Stomach (tissue), 19 donors: Measurements from ENCODE around the gene SULT6B1. TPM values are rescaled to one million over a fixed set of nuclear protein-coding genes. Genes with fewer than 3 reads are reported as not detected.
A peak's percentile ranks its signal among the peaks of the same experiment; 100 is the strongest.

Experiments
- DNase-seq, 2 donors: peaks; one replicate each; pipeline versions ENCODE4 v3.0.0 to v3.0.0-alpha.2; 2013 to 2019
- H3K27ac ChIP-seq, 5 donors: fragments of 200-600 bp in 4 of 5; sonication (generic) in 4 of 5; one replicate each; pipeline ENCODE4 v1.5.1; 2013 to 2019; ENCODE audit warnings: mild to moderate bottlenecking in 1 of 5, moderate library complexity in 1 of 5
- H3K27me3 ChIP-seq, 3 donors: fragments of 200-600 bp; sonication (generic); one replicate each; pipeline ENCODE4 v1.5.1; 2017 to 2019; ENCODE audit warnings: mixed run types in 1 of 3
- H3K36me3 ChIP-seq, 4 donors: fragments of 200-600 bp; sonication (generic); 1 replicate in 3 of 4; 2 replicates in 1 of 4; pipeline ENCODE4 v1.5.1; 2016 to 2019
- H3K4me1 ChIP-seq, 4 donors: fragments of 200-600 bp; sonication (generic); one replicate each; pipeline ENCODE4 v1.5.1; 2016 to 2019
- H3K4me3 ChIP-seq, 4 donors: fragments of 200-600 bp; sonication (generic) in 3 of 4; one replicate each; pipeline ENCODE4 v1.5.1; 2016 to 2019; ENCODE audit warnings: mild to moderate bottlenecking in 1 of 4
- H3K9me3 ChIP-seq, 4 donors: fragments of 200-600 bp; sonication (generic); one replicate each; pipeline ENCODE4 v1.5.1; 2016 to 2019
- EP300 ChIP-seq: sonication (generic); formaldehyde crosslinking; IDR thresholded peaks from one replicate; pipeline ENCODE4 v1.6.1; 2017; ENCODE audit warnings: antibody characterized with exemption
- POLR2A ChIP-seq, 4 donors: fragments of 450-650 bp; IDR thresholded peaks; one replicate each; pipeline ENCODE4 v1.6.1; 2016; ENCODE audit warnings: antibody characterized with exemption in 4 of 4, control low read depth in 2 of 4, mild to moderate bottlenecking in 1 of 4, moderate library complexity in 1 of 4
- POLR2AphosphoS5 ChIP-seq, 3 donors: sonication (generic); formaldehyde crosslinking; IDR thresholded peaks; one replicate each; pipeline ENCODE4 v1.6.1; 2016; ENCODE audit warnings: antibody characterized with exemption in 3 of 3
- WGBS, 5 donors: extraction: QIAGEN DNeasy Blood & Tissue Kit in 3 of 5; methylation state at CpG; one replicate each; pipeline versions ENCODE4 v1.1.5 to v1.1.7; 2013 to 2018; 5-methylcytosine and 5-hydroxymethylcytosine counted together
- intact Hi-C: fragments of 100-400 bp; cut with DNase I; formaldehyde crosslinking; loops from one replicate; pipeline ENCODE4 v1.15.1; 2023; ENCODE audit warnings: low total_unique reads
- long read RNA-seq, 10 donors: transcript quantifications; one replicate each; lab custom pipeline, GENCODE V29; 2026
- polyA plus RNA-seq, 3 donors: library from polyadenylated mRNA; stranded (reverse); fragments of 200-250 nt; gene quantifications; one replicate each; pipeline ENCODE4 v1.2.3, GENCODE V29; 2013
- total RNA-seq, 5 donors: library from RNA; depleted of rRNA; stranded (reverse); fragments of >200 nt; gene quantifications; one replicate each; pipeline versions ENCODE4 v1.1.0 to v1.2.3, GENCODE V29; 2014 to 2016
- TF ChIP-seq, protein P1 (sequence below), 7 experiments: fragments of 450-650 bp in 4 of 7; fragments of 200-600 bp in 3 of 7; sonication (generic) in 3 of 7; IDR thresholded peaks; one replicate each; pipeline ENCODE4 v1.5.1; 2016 to 2019; ENCODE audit warnings: antibody characterized with exemption in 7 of 7, control low read depth in 2 of 7, mild to moderate bottlenecking in 1 of 7
- donor health status: healthy with polysubstance abuse.
- donor health status: Bipolar disorder and iron deficiency.
- donor health status: healthy.

SULT6B1 gene, protein sequence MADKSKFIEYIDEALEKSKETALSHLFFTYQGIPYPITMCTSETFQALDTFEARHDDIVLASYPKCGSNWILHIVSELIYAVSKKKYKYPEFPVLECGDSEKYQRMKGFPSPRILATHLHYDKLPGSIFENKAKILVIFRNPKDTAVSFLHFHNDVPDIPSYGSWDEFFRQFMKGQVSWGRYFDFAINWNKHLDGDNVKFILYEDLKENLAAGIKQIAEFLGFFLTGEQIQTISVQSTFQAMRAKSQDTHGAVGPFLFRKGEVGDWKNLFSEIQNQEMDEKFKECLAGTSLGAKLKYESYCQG
- total RNA-seq = not detected
- polyA plus RNA-seq = not detected
- long read RNA-seq, donor 1 = 0 reads
- long read RNA-seq, donor 2, partial matches to known transcripts = 7 of 12 reads
- long read RNA-seq, donor 2, other reads (novel, unspliced or antisense) = 5 of 12 reads
- long read RNA-seq, donor 3 = 0 reads
- long read RNA-seq, donor 4 = 0 reads
- long read RNA-seq, donor 5, partial matches to known transcripts = 11 of 20 reads
- long read RNA-seq, donor 5, other reads (novel, unspliced or antisense) = 9 of 20 reads
- long read RNA-seq, donor 6 = 0 reads
- long read RNA-seq, donor 7 = 0 reads
- long read RNA-seq, donor 8 = 0 reads
- long read RNA-seq, donor 9 = 0 reads
- long read RNA-seq, donor 10 = 0 reads

DNA sequence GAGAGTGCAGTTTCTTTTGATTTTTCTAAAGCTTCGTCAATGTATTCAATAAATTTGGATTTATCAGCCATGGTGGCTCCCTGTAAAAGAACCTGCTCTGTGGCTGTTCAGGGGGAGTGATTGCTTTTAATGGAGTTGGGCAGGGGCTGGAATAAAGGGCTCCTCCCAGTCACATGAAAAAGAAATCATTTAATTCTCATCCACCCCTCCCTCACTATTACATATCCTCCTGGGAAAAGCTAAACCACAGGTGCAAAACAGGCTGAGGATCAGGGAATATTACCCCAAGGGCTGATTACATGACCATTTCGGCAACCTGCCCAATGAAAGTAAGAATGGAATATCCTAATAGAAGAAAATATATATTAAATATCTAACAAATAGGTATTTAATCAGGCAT, at the start of gene SULT6B1:
Gene SULT6B1 (minus strand): TSS at position 101 of the 400 bp plus-strand sequence. CDS start 30 bp downstream, at position 71.
- Histone ChIP-seq H3K4me1 (no peaks in the 10 kb centered on the region), H3K36me3 (no peaks in the 10 kb centered on the region), H3K4me3 (no peak within 1 kb of the TSS), H3K27me3 (no peaks in the 10 kb centered on the region), H3K9me3 (no peaks in the 10 kb centered on the region), H3K27ac (peak within 1 kb of the TSS in 2 of 5 donors; percentile 38 to 43)
- TF ChIP-seq POLR2A (IDR thresholded peaks at IDR 0.05) = no peak
- TF ChIP-seq, protein P1, sequence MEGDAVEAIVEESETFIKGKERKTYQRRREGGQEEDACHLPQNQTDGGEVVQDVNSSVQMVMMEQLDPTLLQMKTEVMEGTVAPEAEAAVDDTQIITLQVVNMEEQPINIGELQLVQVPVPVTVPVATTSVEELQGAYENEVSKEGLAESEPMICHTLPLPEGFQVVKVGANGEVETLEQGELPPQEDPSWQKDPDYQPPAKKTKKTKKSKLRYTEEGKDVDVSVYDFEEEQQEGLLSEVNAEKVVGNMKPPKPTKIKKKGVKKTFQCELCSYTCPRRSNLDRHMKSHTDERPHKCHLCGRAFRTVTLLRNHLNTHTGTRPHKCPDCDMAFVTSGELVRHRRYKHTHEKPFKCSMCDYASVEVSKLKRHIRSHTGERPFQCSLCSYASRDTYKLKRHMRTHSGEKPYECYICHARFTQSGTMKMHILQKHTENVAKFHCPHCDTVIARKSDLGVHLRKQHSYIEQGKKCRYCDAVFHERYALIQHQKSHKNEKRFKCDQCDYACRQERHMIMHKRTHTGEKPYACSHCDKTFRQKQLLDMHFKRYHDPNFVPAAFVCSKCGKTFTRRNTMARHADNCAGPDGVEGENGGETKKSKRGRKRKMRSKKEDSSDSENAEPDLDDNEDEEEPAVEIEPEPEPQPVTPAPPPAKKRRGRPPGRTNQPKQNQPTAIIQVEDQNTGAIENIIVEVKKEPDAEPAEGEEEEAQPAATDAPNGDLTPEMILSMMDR (IDR thresholded peaks at IDR 0.05) = no peak
- no peak for TF ChIP-seq POLR2AphosphoS5 (IDR thresholded peaks at IDR 0.05)
- TF ChIP-seq EP300 = no peak
- 91 to 96% (median 96%) methylated on average over 2 of the region's 2 CpGs for WGBS, 5 donors
- intact Hi-C loops = no loop called here
- no peak for DNase-seq

DNA sequence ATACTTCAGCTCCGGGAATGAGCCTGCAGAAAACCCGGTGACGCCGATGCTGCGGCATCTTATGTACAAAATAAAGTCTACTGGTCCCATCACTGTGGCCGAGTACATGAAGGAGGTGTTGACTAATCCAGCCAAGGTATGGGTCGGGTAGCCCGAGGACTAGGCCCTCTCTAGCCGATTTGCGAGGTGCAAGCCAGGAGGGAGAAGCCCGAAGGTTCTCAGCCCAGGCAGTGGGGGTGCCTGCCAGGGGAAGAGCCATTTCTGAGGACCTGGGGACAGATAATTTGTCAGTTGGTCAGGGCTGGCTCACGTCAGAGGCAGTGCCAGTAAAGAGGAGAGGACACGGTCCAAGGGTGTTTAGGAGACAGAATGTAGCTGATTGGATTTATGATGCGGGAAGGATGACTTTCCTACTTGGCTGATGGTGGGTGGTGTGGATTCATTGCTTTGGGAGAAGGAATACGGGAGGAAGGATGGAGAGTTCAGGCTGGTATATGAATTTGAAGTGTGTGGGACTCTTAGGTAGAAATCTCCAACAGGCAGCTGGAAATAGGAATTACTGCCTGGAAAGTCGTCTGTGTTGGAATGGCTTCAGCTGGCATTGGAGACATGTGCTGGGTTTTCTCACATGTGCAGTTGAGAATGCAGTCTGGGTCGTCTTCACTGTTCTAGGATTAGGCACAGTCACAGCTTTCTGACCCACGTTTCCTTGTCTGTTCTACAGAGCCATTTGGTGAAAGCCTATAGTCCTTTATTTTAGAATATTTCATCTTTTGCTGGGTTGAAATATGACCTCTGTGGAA, 43.9 kb upstream of the SULT6B1 start:
- DNase-seq = peak in 1 of 2 donors; percentile 24
- WGBS, 5 donors = 12 to 17% (median 13%) methylated on average over 18 of the region's 18 CpGs
- H3K4me1 ChIP-seq = peaks cover 23 to 55% (median 39%) of the 10 kb centered on the region in 4 donors
- H3K36me3 ChIP-seq = peaks cover 10 to 30% (median 23%) of the 10 kb centered on the region in 4 donors
- intact Hi-C loops = no loop called here
- H3K9me3 ChIP-seq = no peaks in the 10 kb centered on the region
- H3K4me3 ChIP-seq = peak overlapping the region; percentile 76 to 85 (median 81)
- TF ChIP-seq EP300 = no peak
- TF ChIP-seq POLR2A (IDR thresholded peaks at IDR 0.05) = no peak
- TF ChIP-seq, protein P1 (IDR thresholded peaks at IDR 0.05) = no peak
- no peak for TF ChIP-seq POLR2AphosphoS5 (IDR thresholded peaks at IDR 0.05)
- peak overlapping the region in 4 of 5 donors; percentile 95 to 97 (median 97) for H3K27ac ChIP-seq
- no peaks in the 10 kb centered on the region for H3K27me3 ChIP-seq

DNA sequence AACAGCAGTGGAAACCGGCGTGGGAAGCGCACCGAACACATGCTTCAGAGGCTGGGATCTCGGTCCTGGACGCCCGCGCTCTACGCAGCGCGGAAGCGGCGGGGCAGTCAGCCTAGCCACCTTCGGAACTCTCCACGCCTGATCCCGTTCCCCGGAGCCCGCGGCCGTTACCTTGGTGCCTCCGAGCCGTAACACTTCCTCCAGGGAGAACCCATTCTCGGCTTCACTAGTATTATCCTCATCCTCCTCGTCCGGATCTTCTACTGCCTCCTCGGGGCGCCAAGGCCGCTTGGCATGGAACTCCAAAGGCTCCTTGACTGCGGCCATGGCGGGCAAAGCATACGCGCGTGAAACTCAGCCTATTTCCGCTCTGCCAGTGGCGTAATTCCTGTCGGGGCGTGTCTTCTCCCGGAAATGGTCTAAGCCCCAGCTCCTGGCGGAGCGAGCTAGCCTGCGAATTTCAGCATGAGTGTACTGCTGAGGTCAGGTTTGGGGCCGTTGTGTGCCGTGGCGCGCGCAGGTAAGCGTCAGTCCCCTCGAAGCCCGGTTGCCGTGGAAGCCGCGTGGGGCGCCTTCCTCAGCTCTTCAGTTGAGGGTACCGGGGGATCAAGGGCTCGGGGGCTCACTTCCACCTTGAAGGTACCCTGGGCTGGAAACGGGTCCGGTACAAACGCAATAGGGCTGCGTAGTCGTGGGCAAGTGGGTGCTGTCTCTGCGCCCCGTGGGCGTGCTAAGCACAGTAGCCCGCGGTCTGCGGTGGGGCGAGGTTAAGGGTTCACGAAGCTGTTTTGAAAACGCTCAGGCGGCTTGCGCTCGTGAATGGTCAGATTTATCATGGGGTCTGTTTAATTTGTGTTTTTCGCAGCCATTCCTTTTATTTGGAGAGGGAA, 43.0 kb upstream of the SULT6B1 start, which contains the start of the genes CEBPZ and NDUFAF7:
Gene CEBPZ (minus strand): TSS at position 356 of the 890 bp plus-strand sequence. CDS start 29 bp downstream, at position 327.
Gene NDUFAF7 (plus strand): TSS at position 418 of the 890 bp plus-strand sequence. CDS start 48 bp downstream, at position 466.
- H3K4me3 ChIP-seq = peak within 1 kb of the TSS; percentile 76 to 85 (median 81)
- peak within 1 kb of the TSS; percentile 95 to 97 (median 97) for H3K27ac ChIP-seq
- intact Hi-C loops = no loop called here
- no peaks in the 10 kb centered on the region for H3K27me3 ChIP-seq
- H3K36me3 ChIP-seq = peaks cover 10 to 30% (median 25%) of the 10 kb centered on the region in 4 donors
- WGBS, 5 donors = 0 to 1% (median 0%) methylated on average over 40 to 73 of the region's 73 CpGs
- TF ChIP-seq POLR2A (IDR thresholded peaks at IDR 0.05) = peak in 2 of 4 donors; percentile 23 to 41
- no peak for TF ChIP-seq EP300
- TF ChIP-seq POLR2AphosphoS5 (IDR thresholded peaks at IDR 0.05) = peak; percentile 79 to 94 (median 93)
- peak; percentile 91 to 98 for DNase-seq
- no peaks in the 10 kb centered on the region for H3K9me3 ChIP-seq
- peaks cover 23 to 62% (median 43%) of the 10 kb centered on the region in 4 donors for H3K4me1 ChIP-seq

DNA sequence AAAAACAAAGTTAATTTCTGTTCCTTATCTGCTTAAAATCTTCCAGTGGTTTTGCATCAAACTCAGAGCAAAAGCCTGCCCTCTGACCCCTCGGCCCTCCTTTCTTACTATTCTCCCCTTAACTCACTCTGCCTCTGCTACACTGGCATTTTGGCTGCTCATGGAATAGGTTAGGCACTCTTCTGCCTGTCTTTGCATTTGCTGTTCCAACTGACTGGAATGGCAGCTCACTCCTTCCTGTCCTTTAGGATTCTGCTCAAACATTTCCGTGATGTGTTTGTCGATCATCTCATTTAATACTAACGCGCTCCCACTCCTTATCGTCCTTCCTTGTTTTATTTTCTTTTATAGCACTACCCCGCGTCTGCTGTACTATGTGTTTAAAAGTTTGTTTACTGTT, 42.1 kb upstream of the SULT6B1 start:
- peak overlapping the region; percentile 76 to 85 (median 81) for H3K4me3 ChIP-seq
- peaks cover 23 to 67% (median 46%) of the 10 kb centered on the region in 4 donors for H3K4me1 ChIP-seq
- TF ChIP-seq EP300 (no peak), POLR2AphosphoS5 (IDR thresholded peaks at IDR 0.05) (no peak), POLR2A (IDR thresholded peaks at IDR 0.05) (no peak)
- TF ChIP-seq, protein P1 (IDR thresholded peaks at IDR 0.05) = no peak
- peaks cover 10 to 27% (median 24%) of the 10 kb centered on the region in 4 donors for H3K36me3 ChIP-seq
- peak in 1 of 2 donors; percentile 33 for DNase-seq
- peak overlapping the region in 4 of 5 donors; percentile 95 to 97 (median 97) for H3K27ac ChIP-seq
- 0 to 2% (median 1%) methylated on average over 8 of the region's 8 CpGs for WGBS, 5 donors
- H3K9me3 ChIP-seq = no peaks in the 10 kb centered on the region
- intact Hi-C loops = no loop called here
- no peaks in the 10 kb centered on the region for H3K27me3 ChIP-seq
